ENCODE measurements around the gene C17orf100. TPM values are rescaled to one million over a fixed set of nuclear protein-coding genes. Genes with fewer than 3 reads are reported as not detected.

Gene C17orf100
- total and polyA plus RNA-seq, 2 of the 13 experiments (the other 11 are each of a cell fraction or from before 2014, with no cell fraction given) = 3.6 to 8.7 TPM

- TF ChIP-seq CSRNP1 (CRISPR knock-in tag; IDR thresholded peaks at IDR 0.05) (peak; percentile 80), ZNF326 (CRISPR knock-in tag; IDR thresholded peaks at IDR 0.05; ENCODE audit: borderline replicate concordance) (no peak), EHMT2 (IDR thresholded peaks at IDR 0.05; ENCODE audit: borderline replicate concordance, low read depth, low read length) (no peak), GLI4 (CRISPR knock-in tag; IDR thresholded peaks at IDR 0.05; ENCODE audit: borderline replicate concordance) (no peak; the same call in 1 of the 2 replicates), CREM (IDR thresholded peaks at IDR 0.05) (peak; percentile 94), CREM (CRISPR knock-in tag; IDR thresholded peaks at IDR 0.05) (no peak), GPBP1L1 (CRISPR knock-in tag; IDR thresholded peaks at IDR 0.05) (no peak), U2AF1 (optimal IDR thresholded peaks at IDR 0.05; ENCODE audit: low read depth, low read length) (no peak), ZNF44 (CRISPR knock-in tag; IDR thresholded peaks at IDR 0.05) (no peak; the same call in 1 of the 2 replicates), ETS1 (CRISPR knock-in tag; IDR thresholded peaks at IDR 0.05) (no peak), ZSCAN29 (CRISPR knock-in tag; conservative IDR thresholded peaks at IDR 0.05) (peak; percentile 96), ZNF761 (CRISPR knock-in tag; conservative IDR thresholded peaks at IDR 0.05) (no peak; the same call in 1 of the 2 replicates), MXD3 (CRISPR knock-in tag; IDR thresholded peaks at IDR 0.05) (peak; percentile 24; the same call in 1 of the 2 replicates), ZSCAN25 (CRISPR knock-in tag; IDR thresholded peaks at IDR 0.05) (no peak; the same call in 1 of the 2 replicates), ZNF530 (CRISPR knock-in tag; IDR thresholded peaks at IDR 0.05; ENCODE audit: low read depth) (no peak), PLSCR1 (CRISPR knock-in tag; IDR thresholded peaks at IDR 0.05; ENCODE audit: borderline replicate concordance) (no peak), ZSCAN20 (CRISPR knock-in tag; IDR thresholded peaks at IDR 0.05; ENCODE audit: borderline replicate concordance) (no peak), AGO1 (IDR thresholded peaks at IDR 0.05; ENCODE audit: low read depth, low read length, poor library complexity, severe bottlenecking) (no peak), IKZF1 (IDR thresholded peaks at IDR 0.05) (no peak), ZNF296 (CRISPR knock-in tag; conservative IDR thresholded peaks at IDR 0.05) (no peak), RFXANK (CRISPR knock-in tag; IDR thresholded peaks at IDR 0.05) (no peak), KAT8 (CRISPR knock-in tag; IDR thresholded peaks at IDR 0.05) (peak; percentile 78), REL (CRISPR knock-in tag; conservative IDR thresholded peaks at IDR 0.05) (no peak), ELF3 (CRISPR knock-in tag; IDR thresholded peaks at IDR 0.05) (peak; percentile 93), ZNF232 (CRISPR knock-in tag; IDR thresholded peaks at IDR 0.05; ENCODE audit: borderline replicate concordance) (peak; percentile 54; the same call in 1 of the 2 replicates)
Measured at GRCh38 chr17:6699997-6700947, 48.7 kb downstream of the C17orf100 start (continued).
